ENCODE data around the gene SLAMF1.

SLAMF1 gene

DNA sequence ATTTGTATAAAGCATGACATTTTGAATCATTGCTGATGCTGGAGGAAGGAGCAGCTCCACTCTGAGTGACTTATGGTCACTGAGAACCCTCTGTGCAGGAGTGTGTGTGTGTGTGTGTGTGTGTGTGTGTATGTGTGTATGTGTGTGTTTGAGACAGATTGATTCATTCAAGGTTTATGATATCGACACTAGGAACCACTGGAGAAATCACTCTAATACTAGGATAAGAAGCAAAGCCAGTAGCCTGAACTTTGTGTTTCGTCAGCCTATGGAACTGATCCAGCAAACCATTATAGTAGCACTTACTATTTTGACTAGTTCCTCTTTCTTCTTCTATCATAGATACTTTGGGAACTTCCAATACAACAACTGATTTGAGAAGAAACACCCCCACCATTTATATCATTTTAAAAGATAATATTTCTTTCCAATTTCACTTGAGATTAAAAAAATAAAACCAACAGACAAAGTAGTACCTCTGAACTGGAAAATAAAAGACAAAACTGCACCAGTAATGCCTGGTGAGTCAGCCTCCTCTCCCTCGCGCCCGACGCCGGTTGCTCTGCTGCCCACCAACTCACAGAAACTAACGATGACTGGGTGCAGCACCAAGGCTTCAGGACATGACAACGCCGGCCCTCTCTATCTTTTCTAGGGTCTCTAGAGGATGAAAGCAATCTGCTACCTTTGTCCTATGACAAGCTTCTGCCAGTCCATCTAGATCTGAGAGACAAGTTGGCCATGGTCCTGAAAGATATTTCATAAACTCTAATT, 20.9 kb downstream of the SLAMF1 start:
- H3K4me3 ChIP-seq (ENCODE audit: low read depth, low read length): no peak overlapping the region

DNA sequence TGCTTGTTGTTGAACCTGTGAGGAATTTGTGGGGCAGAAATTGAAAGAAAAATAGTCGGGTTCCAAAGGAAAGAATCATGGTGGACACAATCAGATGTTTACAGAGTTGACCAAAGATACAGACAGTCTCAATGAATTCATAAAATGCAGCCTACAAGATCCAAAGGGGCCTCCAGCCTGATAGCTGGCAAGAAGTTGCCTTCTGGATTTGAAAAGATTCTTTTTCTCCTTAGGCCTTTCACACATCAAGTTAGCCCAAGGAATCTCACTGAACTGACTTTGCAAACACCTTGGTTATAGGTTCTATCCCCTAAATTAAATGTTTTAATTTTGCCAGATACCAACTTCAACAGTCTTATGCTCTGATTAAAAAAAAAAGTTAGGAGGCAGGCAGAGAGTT, 21.5 kb downstream of the SLAMF1 start:
- no peak overlapping the region for H3K4me3 ChIP-seq (ENCODE audit: low read depth, low read length)

GRCh38 chr1:160624464-160624863, 22.4 kb downstream of the SLAMF1 start:
- no peak overlapping the region for H3K4me3 ChIP-seq (ENCODE audit: low read depth, low read length)

DNA sequence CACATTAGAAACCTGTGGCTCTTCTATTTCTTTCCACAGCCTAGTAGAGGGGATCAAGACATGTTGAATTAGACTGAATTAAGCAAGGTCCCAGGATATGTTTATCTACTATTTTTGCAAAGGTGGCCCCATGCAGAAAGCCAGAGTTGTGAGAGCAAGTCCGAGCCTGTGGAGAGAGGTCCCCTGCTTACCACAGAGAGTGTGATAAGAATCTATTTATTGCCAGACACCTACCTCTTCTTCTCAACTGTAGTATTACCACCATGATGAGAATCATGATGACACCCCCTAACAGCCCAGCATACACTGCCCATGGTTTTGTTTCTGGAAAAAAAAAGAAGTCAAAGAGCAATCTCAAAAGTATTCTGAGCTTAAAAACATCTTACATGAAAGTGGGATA, 23.0 kb downstream of the SLAMF1 start:
- H3K4me3 ChIP-seq (ENCODE audit: low read depth, low read length): no peak overlapping the region

- H3K4me3 ChIP-seq (ENCODE audit: low read depth, low read length): no peak overlapping the region
These were observed 23.6 kb downstream of the SLAMF1 start for GRCh38 chr1:160623227-160623633.

- H3K4me3 ChIP-seq (ENCODE audit: low read depth, low read length): no peak overlapping the region
These were observed 24.2 kb downstream of the SLAMF1 start for GRCh38 chr1:160622501-160623226.

DNA sequence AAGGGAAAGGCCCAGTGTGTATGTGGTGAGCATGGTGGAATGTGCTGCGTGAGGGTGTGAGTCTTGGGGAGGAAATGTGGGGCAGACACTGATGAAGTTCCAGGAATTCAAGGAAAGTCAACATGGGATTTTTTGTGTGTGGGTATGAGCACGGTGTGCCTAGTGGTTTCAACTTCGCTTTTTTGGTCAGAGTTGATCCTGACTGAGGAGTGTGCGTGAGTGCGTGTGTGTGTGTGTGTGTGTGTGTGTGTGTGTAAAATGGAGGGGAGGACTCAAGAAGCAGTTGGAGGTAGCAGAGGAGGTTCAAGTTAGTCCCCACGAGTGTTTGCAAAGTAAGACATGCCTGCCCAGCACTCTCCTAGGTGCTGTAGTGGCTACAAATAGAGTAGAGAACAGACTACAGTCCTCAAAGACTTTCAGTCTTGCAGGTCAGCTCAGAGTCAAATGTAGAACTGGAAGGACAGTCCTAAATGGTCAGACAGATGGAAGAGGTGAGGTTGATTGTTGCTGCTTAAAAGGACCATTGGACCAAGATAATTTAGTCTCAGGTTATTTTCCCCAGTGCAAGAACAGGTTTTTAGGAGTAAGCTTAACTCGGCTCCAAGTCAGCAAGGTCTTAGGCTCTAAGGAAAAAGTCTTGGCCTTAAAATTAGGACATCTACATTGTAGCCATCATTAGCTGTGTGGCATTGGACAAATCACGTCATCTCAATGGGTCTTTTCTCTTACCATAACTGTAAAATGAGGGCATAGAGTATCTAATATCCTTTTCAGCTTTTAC, 25.0 kb downstream of the SLAMF1 start:
- H3K4me3 ChIP-seq (ENCODE audit: low read depth, low read length): no peak overlapping the region

GRCh38 chr1:160620942-160621632, 25.8 kb downstream of the SLAMF1 start:
- no peak overlapping the region for H3K4me3 ChIP-seq (ENCODE audit: low read depth, low read length)

- no peak overlapping the region for H3K4me3 ChIP-seq (ENCODE audit: low read depth, low read length)
These were observed 27.0 kb downstream of the SLAMF1 start for GRCh38 chr1:160619742-160620277.

- no peak overlapping the region for H3K4me3 ChIP-seq (ENCODE audit: low read depth, low read length)
These were observed 28.0 kb downstream of the SLAMF1 start for GRCh38 chr1:160618763-160619274.

DNA sequence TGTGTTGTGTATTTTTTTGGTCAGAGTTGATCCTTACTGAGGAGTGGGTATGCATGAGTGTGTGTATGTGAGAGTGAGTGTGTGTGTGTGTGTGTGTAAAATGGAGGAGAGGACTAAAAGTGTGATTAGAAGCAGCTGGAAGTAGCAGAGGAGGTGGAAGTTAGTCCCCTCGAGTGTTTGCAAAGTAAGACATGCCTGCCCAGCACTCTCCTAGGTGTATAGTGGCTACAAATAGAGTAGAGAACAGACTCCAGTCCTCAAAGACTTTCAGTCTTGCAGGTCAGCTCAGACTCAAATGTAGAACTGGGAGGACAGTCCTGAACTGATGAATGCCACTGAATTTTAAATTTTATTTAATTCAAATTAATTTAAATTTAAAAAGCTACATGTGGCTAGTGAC, 28.5 kb downstream of the SLAMF1 start:
- H3K4me3 ChIP-seq (ENCODE audit: low read depth, low read length): no peak overlapping the region

GRCh38 chr1:160615660-160616059, 31.2 kb downstream of the SLAMF1 start:
- no peak overlapping the region for H3K4me3 ChIP-seq (ENCODE audit: low read depth, low read length)

DNA sequence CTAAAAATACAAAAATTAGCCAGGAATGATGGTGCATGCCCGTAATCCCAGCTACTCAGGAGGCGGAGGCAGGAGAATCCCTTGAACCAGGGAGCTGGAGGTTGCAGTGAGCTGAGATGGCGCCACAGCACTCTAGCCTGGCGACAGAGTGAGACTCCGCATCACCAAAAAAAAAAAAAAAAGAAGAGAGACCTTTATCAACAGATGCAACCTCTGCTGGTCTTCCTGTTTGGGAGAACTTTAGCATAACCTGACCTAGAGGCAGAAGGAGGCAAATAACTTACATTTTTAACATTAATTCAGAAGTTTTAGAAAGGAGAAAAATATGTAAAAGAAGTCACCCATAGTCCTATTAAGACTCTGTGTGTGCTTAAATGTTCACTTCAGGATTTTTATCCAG, 32.4 kb downstream of the SLAMF1 start:
- no peak overlapping the region for H3K4me3 ChIP-seq (ENCODE audit: low read depth, low read length)

DNA sequence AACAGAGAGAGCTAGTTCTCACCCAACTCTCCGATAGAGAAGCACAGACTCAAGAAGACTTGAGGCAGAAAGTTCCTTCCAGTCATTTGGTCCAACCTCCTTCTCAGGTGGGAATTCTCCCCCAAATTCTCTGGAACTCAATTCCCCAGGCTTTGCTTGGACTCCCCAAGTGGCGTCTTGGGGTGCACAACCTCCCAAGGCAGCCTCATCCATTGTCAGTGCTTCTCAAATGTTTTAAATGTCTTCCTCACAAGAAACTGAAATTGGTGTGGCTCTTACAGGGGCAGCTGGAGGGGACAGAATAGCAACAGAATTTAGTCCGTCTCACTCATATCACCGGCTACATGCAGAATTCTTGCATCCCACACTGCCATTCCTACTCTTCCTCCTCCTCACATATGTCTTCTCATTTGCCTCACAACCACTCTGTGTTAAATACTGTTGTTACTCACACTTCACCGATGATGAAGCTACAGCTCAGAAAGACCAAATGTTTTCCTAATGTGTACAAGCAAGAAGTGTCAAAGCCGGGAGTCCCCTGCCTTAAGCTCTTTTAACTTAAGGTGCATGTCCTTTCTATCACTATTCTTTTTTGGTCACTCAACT, 34.1 kb downstream of the SLAMF1 start:
- H3K4me3 ChIP-seq (ENCODE audit: low read depth, low read length): no peak overlapping the region

GRCh38 chr1:160610569-160611242, 36.1 kb downstream of the SLAMF1 start:
- H3K4me3 ChIP-seq (ENCODE audit: low read depth, low read length): no peak overlapping the region

GRCh38 chr1:160608941-160609340, 37.9 kb downstream of the SLAMF1 start:
- H3K4me3 ChIP-seq (ENCODE audit: low read depth, low read length): no peak overlapping the region

DNA sequence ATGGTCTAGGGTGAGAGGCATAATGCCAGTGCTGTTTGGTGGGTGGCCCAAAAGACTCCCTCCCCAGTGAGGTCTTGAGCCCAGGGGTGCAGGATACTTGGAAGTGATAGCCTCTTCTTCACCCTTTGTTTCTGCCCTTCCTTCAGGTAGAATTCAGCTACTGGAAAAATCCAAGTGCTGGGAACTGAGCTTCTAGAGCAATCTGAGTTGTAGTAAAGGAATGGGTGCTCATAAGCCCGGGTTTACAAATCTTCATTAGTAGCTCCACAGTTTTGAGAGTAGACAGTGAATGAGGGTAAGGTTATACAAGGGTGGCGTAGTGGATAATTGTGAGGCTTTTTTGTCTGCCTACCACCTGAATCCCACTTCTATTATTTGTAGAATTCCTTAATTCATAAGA, 38.3 kb downstream of the SLAMF1 start:
- H3K4me3 ChIP-seq (ENCODE audit: low read depth, low read length): no peak overlapping the region

- no peak overlapping the region for H3K4me3 ChIP-seq (ENCODE audit: low read depth, low read length)
These were observed 38.8 kb downstream of the SLAMF1 start for GRCh38 chr1:160608057-160608456.

- H3K4me3 ChIP-seq (ENCODE audit: low read depth, low read length): no peak overlapping the region
These were observed 39.2 kb downstream of the SLAMF1 start for GRCh38 chr1:160607672-160608032.

Data from iPS-11a (cell line).